Esophagus (tissue), 2 donors: ENCODE measurements around the gene FAM240B. TPM values are rescaled to one million over a fixed set of nuclear protein-coding genes. Genes with fewer than 3 reads are reported as not detected.

ENCODE experiments used
- H3K27ac ChIP-seq, 2 donors: one replicate each; pipeline ENCODE4 v1.5.1; 2013; ENCODE audit warnings: low read depth in 2 of 2, mild to moderate bottlenecking in 2 of 2, inconsistent platforms in 1 of 2, low read length in 1 of 2, moderate library complexity in 1 of 2
- H3K27me3 ChIP-seq, 2 donors: one replicate each; pipeline ENCODE4 v1.6.1; 2013; ENCODE audit warnings: low read length in 2 of 2, control low read depth in 1 of 2, mild to moderate bottlenecking in 1 of 2; ENCODE audit not compliant: insufficient read depth in 2 of 2, control insufficient read depth in 1 of 2
- H3K36me3 ChIP-seq, 2 donors: one replicate each; pipeline ENCODE4 v1.6.1; 2013; ENCODE audit warnings: low read length in 1 of 2; ENCODE audit not compliant: control insufficient read depth in 2 of 2, insufficient read depth in 2 of 2
- H3K4me1 ChIP-seq, 2 donors: one replicate each; pipeline ENCODE4 v1.6.1; 2013; ENCODE audit warnings: low read length in 1 of 2; ENCODE audit not compliant: control insufficient read depth in 2 of 2, insufficient read depth in 2 of 2
- H3K4me3 ChIP-seq, 2 donors: one replicate each; pipeline ENCODE4 v1.5.1; 2013; ENCODE audit warnings: low read length in 2 of 2, mild to moderate bottlenecking in 2 of 2, low read depth in 1 of 2, moderate library complexity in 1 of 2
- H3K9me3 ChIP-seq, 2 donors: one replicate each; pipeline ENCODE4 v1.6.1; 2013; ENCODE audit warnings: mild to moderate bottlenecking in 2 of 2, low read depth in 1 of 2, low read length in 1 of 2, moderate library complexity in 1 of 2; ENCODE audit not compliant: control insufficient read depth in 2 of 2, insufficient read depth in 1 of 2
- WGBS, 2 donors: extraction: QIAGEN DNeasy Blood & Tissue Kit; methylation state at CpG; one replicate each; pipeline ENCODE4 v1.1.7; 2013; 5-methylcytosine and 5-hydroxymethylcytosine counted together
- polyA plus RNA-seq, 2 donors: library from polyadenylated mRNA; stranded (reverse); fragments of 200-250 nt; gene quantifications; one replicate each; pipeline ENCODE4 v1.2.3, GENCODE V29; 2013
- donor health status: healthy with polysubstance abuse.
- donor health status: Bipolar disorder and iron deficiency.

The FAM240B gene
- polyA plus RNA-seq = not detected

DNA sequence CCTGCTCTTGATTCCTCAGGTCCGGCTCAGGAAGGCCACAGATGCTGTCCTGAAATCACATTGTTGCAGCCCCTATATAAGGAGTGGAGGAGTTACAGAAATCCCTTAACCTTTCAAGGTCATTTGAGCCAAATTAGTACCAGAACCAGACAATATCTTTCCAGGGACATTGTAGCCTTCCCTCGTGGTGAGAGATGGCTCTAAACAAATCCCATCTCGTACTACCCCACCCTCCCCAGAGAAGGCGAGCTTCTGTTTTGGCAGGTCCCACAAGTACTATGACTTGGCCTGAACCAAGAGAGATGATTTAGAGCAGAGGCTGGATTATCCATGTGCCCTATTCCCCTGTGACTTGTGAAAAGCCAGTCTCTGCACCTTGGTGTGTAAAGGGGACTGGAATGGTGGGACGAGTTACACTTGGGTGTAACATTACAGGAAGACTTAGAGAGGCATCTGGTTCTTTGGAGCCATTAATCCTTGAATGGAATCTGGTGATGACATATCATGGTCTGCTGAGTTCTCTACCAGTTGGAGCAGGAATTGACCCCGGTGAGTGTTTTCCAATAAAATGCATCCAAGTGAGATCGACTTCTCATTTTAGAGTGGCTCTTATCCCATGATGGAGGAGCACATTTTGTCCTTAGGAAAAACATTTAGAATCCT, at the start of gene FAM240B:
Gene FAM240B, minus strand, starts transcription at position 51 of the 663 bp plus-strand sequence. CDS start 16,134 bp downstream, outside the sequence.
- H3K27me3 ChIP-seq = no peaks in the 10 kb centered on the region
- no peaks in the 10 kb centered on the region for H3K36me3 ChIP-seq
- WGBS, 2 donors = 77 to 80% methylated on average over 7 of the region's 7 CpGs
- no peaks in the 10 kb centered on the region for H3K9me3 ChIP-seq
- no peak within 1 kb of the TSS for H3K27ac ChIP-seq
- no peaks in the 10 kb centered on the region for H3K4me1 ChIP-seq
- H3K4me3 ChIP-seq = no peak within 1 kb of the TSS

DNA sequence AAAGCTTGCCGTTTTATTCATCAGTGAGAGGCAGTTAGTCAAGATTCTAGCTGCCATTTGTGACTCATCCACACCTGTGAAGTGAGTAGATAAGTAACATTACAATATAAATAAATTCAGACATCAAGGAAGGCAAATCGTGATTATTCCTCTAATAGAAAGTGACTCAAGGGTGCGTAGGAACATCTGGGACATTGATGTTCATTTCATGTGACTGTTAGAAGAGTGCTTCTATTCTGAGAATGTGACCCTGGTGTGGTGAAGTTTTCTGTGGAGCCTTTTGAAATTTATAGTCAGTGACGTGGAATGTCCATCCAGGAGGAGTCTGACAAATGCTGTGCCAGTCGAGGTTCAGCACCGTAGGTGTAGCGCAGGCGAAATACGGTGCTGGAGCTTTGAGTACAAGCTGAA, 48.4 kb upstream of the FAM240B start:
- 84 to 85% methylated on average over 9 of the region's 9 CpGs for WGBS, 2 donors
- Histone ChIP-seq H3K9me3 (no peaks in the 10 kb centered on the region), H3K4me3 (no peak overlapping the region), H3K27ac (no peak overlapping the region), H3K4me1 (no peaks in the 10 kb centered on the region), H3K36me3 (no peaks in the 10 kb centered on the region), H3K27me3 (no peaks in the 10 kb centered on the region)

DNA sequence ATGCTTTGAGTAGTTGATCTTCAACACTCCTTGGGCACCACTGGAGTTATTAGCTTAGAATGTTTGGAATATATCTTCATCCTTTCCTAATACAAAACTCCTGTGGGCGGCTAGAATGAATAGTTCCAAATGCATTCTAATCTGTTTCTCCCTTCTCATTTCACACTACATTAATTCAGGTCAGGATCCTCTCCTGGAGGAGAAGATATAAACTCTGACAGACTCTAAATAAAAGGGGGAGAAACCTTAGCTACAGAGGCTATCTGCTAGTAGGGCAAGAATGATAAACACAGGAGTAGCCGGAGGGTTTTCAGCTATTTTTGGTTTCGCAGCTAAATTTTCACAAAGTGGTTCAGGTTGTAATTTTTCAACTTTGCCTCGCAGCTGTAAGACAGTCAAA, 45.2 kb upstream of the FAM240B start:
- Histone ChIP-seq H3K27me3 (no peaks in the 10 kb centered on the region), H3K36me3 (no peaks in the 10 kb centered on the region), H3K4me1 (no peaks in the 10 kb centered on the region), H3K4me3 (no peak overlapping the region), H3K9me3 (no peaks in the 10 kb centered on the region), H3K27ac (no peak overlapping the region)
- WGBS, 2 donors = 68 to 69% methylated on average over 4 of the region's 4 CpGs

DNA sequence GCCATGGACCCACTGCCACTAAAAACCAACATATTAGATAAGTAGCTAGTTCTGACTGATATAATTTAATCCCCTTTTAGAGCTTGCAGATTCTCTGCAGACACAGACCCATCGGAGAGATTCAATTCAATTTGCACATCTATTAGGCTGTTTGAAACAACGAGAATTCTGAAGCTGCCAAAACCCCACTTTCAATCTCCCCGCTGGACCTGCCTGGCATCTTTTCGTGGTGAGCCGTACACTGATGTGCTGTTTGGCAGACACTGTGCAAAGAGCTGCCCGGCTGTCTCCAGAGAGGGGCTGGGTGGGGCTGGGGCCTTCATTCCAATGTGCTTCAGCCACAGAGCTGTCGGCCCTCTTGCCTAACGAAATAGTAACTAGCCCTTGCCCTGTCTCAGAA, 42.1 kb upstream of the FAM240B start:
- H3K9me3 ChIP-seq = no peaks in the 10 kb centered on the region
- H3K4me3 ChIP-seq = no peak overlapping the region
- 59 to 74% methylated on average over 8 of the region's 8 CpGs for WGBS, 2 donors
- no peaks in the 10 kb centered on the region for H3K36me3 ChIP-seq
- no peaks in the 10 kb centered on the region for H3K4me1 ChIP-seq
- H3K27me3 ChIP-seq = no peaks in the 10 kb centered on the region
- no peak overlapping the region for H3K27ac ChIP-seq

DNA sequence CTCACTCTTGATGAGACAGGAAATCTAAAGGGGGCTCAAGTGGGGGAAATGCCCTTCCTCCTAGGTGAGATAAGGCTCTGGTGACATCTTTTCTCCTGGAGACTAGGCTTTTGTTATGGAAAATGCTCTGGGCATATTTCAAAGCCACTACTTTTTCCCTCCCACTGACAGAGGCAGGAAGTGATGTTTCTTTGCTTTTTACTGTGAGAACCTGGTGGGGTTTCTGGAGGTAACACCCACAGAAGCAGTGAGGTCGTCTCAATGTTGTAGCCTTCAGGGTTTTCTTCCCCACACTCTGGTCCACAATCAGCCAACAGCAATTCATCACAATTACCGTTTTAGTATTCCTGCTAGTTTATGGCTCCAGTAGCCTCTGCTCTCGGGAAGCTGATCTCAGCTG, 41.4 kb upstream of the FAM240B start:
- H3K9me3 ChIP-seq = no peaks in the 10 kb centered on the region
- H3K4me1 ChIP-seq = no peaks in the 10 kb centered on the region
- H3K27ac ChIP-seq = no peak overlapping the region
- WGBS, 2 donors = 33 to 34% methylated on average over 3 of the region's 3 CpGs
- no peaks in the 10 kb centered on the region for H3K27me3 ChIP-seq
- no peaks in the 10 kb centered on the region for H3K36me3 ChIP-seq
- H3K4me3 ChIP-seq = no peak overlapping the region

GRCh38 chr9:38756702-38757101, 36.8 kb upstream of the FAM240B start:
- H3K9me3 ChIP-seq = no peaks in the 10 kb centered on the region
- H3K27ac ChIP-seq = no peak overlapping the region
- no peaks in the 10 kb centered on the region for H3K27me3 ChIP-seq
- WGBS, 2 donors = 65 to 71% methylated on average over 1 of the region's 1 CpG
- no peaks in the 10 kb centered on the region for H3K36me3 ChIP-seq
- H3K4me3 ChIP-seq = no peak overlapping the region
- no peaks in the 10 kb centered on the region for H3K4me1 ChIP-seq

GRCh38 chr9:38747941-38748340, 28.0 kb upstream of the FAM240B start:
- H3K36me3 ChIP-seq = no peaks in the 10 kb centered on the region
- WGBS, 2 donors = 96 to 100% methylated on average over 1 of the region's 1 CpG
- H3K27ac ChIP-seq = no peak overlapping the region
- no peaks in the 10 kb centered on the region for H3K9me3 ChIP-seq
- H3K4me1 ChIP-seq = no peaks in the 10 kb centered on the region
- no peak overlapping the region for H3K4me3 ChIP-seq
- no peaks in the 10 kb centered on the region for H3K27me3 ChIP-seq

- H3K4me1 ChIP-seq = no peaks in the 10 kb centered on the region
- H3K27ac ChIP-seq = no peak overlapping the region
- 79% methylated on average over 8 of the region's 8 CpGs for WGBS, 2 donors
- H3K4me3 ChIP-seq = no peak overlapping the region
- no peaks in the 10 kb centered on the region for H3K36me3 ChIP-seq
- H3K9me3 ChIP-seq = no peaks in the 10 kb centered on the region
- H3K27me3 ChIP-seq = no peaks in the 10 kb centered on the region
These were observed 27.1 kb upstream of the FAM240B start for GRCh38 chr9:38747067-38747466.

DNA sequence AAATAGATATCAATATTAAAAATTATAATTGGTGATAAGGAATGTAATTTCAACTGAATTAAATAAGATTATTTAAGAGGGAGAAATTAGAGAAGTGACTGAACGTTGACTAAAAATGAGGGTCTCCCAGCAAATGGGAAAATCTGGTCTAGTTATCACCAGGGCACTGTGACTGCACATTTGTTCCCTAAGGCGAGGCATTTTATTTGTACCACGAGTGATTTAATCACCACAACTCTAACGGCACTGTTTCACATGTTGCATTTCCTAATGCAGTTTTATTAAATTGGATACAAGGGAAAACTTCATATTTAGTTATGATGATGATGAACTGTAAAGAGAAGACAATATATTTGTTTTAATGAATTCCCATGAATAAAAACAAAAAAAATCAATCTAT, 26.4 kb upstream of the FAM240B start:
- Histone ChIP-seq H3K27ac (no peak overlapping the region), H3K4me1 (no peaks in the 10 kb centered on the region), H3K36me3 (no peaks in the 10 kb centered on the region), H3K4me3 (no peak overlapping the region), H3K27me3 (no peaks in the 10 kb centered on the region), H3K9me3 (no peaks in the 10 kb centered on the region)
- WGBS, 2 donors = 82% methylated on average over 4 of the region's 4 CpGs

- WGBS, 2 donors = 85 to 88% methylated on average over 3 of the region's 3 CpGs
- Histone ChIP-seq H3K36me3 (no peaks in the 10 kb centered on the region), H3K9me3 (no peaks in the 10 kb centered on the region), H3K27me3 (no peaks in the 10 kb centered on the region), H3K27ac (no peak overlapping the region), H3K4me3 (no peak overlapping the region), H3K4me1 (no peaks in the 10 kb centered on the region)
These were observed 24.6 kb upstream of the FAM240B start for GRCh38 chr9:38744484-38744883.
